SW480 (cell line): ENCODE data around the gene CFAP410.
"Not testable (repeated sequence)": the region's sequence is repeated elsewhere in the genome, so short reads cannot be mapped to it uniquely, and the experiment has no call there.

ENCODE experiments used
- DNase-seq: peaks from one replicate; pipeline ENCODE4 v3.0.0-alpha.2; 2016; ENCODE audit warnings: low spot score

The CFAP410 gene

DNA sequence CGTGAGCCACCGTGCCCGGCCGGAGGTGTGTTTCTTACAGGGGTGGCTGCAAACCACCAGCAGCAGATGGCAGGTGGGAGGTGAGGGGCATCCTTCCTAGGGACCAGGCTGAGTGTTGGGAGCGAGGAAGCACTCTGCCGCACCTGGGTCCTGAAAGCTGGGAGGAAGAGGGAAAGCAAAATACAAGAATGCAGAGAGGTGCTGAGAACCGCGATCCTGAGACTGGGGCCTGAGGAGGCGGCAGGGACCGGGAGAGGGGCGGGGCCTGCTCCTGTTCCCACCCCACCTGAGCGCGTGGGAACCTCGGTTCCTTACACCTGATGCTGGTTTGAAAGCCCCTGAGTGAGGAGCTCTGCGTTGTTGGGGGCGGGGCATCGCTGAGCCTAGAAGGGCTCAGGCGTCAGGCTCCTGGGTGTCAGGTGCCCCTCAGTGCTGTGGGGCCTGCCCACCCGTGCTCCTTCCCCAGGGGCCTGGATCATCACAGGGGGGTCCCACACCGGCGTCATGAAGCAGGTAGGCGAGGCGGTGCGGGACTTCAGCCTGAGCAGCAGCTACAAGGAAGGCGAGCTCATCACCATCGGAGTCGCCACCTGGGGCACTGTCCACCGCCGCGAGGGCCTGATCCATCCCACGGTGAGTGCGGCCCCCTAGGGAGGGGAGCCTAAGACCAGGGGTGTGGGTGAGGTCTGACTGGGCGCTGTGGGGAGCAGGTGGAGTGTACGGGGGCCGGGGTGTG lies 29.7 kb upstream of the CFAP410 start:
- DNase-seq: peak; percentile 20

DNA sequence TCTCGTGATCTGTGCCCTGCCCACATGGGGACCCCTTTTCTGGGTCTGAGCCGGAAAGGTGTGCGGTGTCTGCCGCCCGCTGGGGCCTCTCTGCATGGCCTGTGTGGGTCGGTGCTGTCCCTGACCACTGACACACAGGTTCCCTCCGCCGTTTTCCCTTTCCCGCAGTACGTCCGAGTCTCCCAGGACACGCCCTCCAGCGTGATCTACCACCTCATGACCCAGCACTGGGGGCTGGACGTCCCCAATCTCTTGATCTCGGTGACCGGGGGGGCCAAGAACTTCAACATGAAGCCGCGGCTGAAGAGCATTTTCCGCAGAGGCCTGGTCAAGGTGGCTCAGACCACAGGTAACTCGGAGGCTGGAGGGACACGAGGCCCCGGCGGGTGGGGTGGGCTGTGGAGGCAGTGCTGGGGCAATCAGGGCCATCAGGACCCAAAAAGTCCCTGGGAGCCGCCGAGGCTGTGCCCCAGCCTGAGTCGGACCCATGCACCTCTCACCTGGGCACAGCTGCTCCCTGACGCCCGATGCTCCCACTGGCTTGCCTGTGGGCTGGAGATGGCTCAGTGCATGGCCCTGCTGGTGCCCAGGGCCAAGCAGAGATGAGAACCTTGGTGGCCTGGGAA lies 27.5 kb upstream of the CFAP410 start:
- DNase-seq: no peak

GRCh38 chr21:44365967-44366585 lies 26.9 kb upstream of the CFAP410 start:
- DNase-seq: no peak

DNA sequence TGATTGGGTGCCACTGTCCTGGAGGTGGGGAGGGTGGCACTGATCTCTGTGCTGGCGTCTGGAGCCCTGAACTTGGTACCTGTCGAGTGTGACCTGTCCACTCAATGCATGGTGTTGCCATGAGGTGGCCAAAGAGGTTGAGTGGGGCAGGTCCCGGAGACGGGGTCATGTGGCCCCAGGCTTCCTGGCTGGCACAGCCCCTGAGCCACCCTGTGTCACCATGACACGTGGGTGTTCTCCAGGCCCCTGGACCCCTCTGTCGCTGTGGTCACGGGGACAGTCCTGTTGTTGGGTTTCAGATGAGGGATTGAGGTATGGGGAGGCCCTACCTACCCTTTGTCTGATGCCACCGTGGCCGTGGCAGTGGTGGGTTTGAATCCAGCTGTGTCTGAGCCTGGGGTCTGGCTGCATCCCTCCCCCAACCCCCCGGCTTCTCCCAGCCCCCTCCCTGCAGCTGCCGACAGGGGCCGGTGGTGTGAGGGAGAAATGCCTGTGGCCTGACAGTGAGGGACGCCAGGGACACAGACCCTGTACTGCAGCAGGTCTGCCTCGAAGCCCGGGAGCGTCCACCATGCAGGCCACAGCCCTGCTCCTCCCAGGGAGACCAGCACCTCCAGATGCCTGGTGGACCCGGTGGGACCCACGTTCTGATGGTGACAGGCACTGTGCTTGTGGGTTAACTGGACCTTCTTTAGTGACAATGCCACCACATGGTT lies 26.2 kb upstream of the CFAP410 start:
- no peak for DNase-seq

- DNase-seq: no peak
These were observed 25.2 kb upstream of the CFAP410 start for GRCh38 chr21:44364151-44365053.

DNA sequence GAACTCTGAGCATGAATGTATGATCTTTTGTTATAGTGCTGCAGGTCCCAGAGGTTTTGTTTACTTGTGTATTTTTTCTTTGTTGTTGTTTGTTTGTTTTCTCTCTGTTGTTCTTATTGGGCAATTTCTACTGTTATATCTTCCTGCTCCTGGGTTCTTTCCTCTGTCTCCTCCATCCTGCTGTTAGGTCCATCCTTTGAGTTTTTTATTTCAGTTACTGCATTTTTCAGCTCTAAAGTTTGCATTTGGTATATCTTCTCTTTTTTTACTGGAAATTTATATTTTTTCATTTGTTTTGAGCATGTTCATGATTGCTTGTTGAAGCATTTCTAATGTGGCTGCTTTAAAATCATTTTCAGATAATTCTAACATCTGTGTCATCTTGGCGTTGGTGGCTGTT lies 24.1 kb upstream of the CFAP410 start:
- DNase-seq: no peak

DNA sequence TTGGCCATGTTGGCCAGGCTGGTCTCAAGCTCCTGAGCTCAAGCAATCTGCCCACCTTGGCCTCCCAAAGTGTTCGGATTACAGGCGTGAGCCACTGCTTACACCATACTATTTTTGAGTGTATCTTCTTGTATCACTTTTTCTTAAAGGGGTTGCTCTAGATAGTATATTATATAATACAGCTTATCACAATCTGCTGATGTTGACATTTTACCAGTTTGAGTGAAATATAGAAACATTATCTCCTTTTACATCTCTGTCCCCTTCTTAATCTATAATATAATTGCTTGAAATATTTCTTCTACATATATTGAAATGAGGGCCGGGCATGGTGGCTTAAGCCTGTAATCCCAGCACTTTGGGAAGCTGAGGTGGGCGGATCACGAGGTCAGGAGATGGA lies 22.7 kb upstream of the CFAP410 start:
- not testable (repeated sequence) for DNase-seq

DNA sequence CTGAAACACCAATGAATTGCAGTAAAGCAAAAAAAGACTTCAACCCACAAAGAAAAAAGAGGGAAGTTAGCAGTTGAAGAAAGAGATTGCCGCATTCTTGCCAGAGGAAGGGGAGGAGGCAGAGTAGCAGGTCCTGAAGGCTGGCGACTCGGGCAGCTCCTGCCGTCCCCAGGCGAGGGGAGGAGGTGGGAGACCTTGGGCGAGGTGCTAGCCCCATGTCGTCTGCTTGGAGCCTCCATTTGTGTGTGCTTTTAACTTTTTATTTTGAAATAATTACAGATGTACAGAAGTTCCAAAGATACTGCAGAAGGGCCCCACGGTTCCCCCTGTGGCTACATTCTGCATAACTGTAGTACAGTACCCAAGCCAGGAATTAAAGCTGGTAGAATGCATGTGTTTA lies 21.0 kb upstream of the CFAP410 start:
- DNase-seq: no peak

- DNase-seq: no peak
These were observed 20.2 kb upstream of the CFAP410 start for GRCh38 chr21:44359396-44359795.

GRCh38 chr21:44357064-44357837 lies 18.1 kb upstream of the CFAP410 start:
- DNase-seq: no peak

GRCh38 chr21:44356636-44357035 lies 17.4 kb upstream of the CFAP410 start:
- DNase-seq: no peak

DNA sequence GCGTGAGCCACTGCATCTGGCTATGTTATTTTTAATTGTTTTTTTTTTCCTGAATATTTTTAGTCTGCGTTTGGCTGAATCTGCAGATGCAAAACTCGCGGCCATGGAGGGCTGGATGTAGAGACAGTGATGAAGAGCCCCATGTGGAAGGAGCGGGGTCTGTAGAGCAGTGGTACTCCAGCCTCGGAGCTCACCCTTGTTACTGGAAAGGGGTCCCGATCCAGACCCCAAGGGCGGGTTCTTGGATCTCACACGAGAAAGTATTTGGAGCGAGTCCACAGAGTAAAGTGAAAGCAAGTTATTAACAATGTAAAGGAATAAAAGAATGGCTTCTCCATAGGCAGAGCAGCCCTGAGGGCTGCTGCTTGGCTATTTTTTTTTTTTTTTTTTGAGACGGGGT lies 17.0 kb upstream of the CFAP410 start:
- no peak for DNase-seq

GRCh38 chr21:44354775-44355771 lies 15.9 kb upstream of the CFAP410 start:
- DNase-seq: no peak

DNA sequence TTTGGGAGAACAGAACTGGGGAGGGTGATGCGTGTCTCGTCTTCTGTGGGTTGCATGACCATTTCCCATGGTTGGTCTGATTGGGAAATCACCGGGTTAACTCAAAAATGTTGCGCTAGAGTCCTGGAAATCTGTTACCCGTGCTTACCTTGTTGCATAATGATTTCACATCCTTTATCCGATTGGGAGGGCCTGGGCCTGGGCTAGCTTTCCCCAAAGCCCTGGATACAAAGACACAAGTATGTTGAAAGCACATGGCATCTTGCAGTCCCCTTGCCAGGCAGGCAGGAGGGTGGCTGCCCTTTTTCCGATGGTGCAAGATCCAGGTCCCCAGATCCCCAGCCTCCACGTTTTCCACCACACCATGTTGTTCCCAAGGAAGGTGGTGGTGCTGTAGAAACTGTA lies 14.8 kb upstream of the CFAP410 start:
- DNase-seq: no peak

- DNase-seq: no peak
These were observed 14.2 kb upstream of the CFAP410 start, which contains the start of gene TRPM2 for GRCh38 chr21:44353191-44353970. Gene TRPM2, plus strand, starts transcription at chr21:44353621. Its CDS starts 80 bp downstream, at chr21:44353701.

DNA sequence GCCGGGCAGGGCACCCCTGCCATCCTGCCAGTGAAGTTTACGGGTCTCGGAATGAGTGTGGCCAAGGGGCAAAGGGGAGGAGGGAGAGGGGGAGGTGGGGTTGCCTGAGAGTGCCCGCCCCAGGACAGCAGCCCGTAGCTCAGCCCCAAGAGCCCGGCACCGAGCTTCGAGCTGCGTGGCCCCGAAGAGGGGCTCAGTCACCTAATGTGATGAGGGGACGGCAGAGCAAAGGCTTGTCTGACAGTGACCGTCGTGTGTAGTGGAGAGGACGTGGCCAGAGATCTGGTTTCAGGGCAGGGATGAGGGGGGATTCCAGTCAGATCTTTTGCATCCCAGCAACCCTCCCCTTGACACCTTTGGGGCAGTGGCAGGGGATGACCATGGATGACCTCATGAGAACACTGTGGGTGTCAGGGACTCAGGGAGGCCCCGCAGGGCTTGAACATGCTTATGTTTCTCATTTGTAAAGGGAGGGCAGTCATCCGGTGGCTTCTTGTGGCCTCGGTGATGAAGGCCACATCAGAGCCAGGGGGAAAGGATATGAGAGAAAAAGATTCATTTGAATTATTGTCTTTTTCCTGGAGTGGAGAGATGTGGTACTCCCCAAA lies 13.2 kb upstream of the CFAP410 start:
- no peak for DNase-seq

- DNase-seq: no peak
These were observed 12.5 kb upstream of the CFAP410 start for GRCh38 chr21:44351535-44352252.
